Nephron (organoid): ENCODE measurements around the gene CD2.

ENCODE experiments used
- H3K27ac Mint-ChIP-seq, 3 experiments: 2 replicates each; pipeline ENCODE4 v1.8.0; 2020; ENCODE audit warnings: mixed read lengths in 3 of 3, mild to moderate bottlenecking in 2 of 3, moderate library complexity in 1 of 3
- H3K27me3 Mint-ChIP-seq: 2 replicates; pipeline ENCODE4 v1.8.0; 2021; ENCODE audit warnings: low read depth, mild to moderate bottlenecking, moderate library complexity, mixed read lengths
- H3K36me3 Mint-ChIP-seq: 2 replicates; pipeline ENCODE4 v1.8.0; 2020; ENCODE audit warnings: low read depth, mixed read lengths
- H3K4me1 Mint-ChIP-seq: 2 replicates; pipeline ENCODE4 v1.8.0; 2020; ENCODE audit warnings: mixed read lengths
- H3K4me3 Mint-ChIP-seq, 3 experiments: 2 replicates each; pipeline ENCODE4 v1.8.0; 2020; ENCODE audit warnings: mild to moderate bottlenecking in 3 of 3, mixed read lengths in 3 of 3, moderate library complexity in 2 of 3
- H3K9me3 Mint-ChIP-seq: 2 replicates; pipeline ENCODE4 v1.8.0; 2020; ENCODE audit warnings: mixed read lengths
- TF ChIP-seq, protein P1 (sequence below), 3 experiments: fragments of 200-600 bp; sonication (generic); IDR thresholded peaks; one replicate each; pipeline ENCODE4 v1.5.0; 2021; ENCODE audit warnings: antibody characterized with exemption in 3 of 3; ENCODE audit not compliant: unreplicated experiment in 3 of 3

The CD2 gene

DNA sequence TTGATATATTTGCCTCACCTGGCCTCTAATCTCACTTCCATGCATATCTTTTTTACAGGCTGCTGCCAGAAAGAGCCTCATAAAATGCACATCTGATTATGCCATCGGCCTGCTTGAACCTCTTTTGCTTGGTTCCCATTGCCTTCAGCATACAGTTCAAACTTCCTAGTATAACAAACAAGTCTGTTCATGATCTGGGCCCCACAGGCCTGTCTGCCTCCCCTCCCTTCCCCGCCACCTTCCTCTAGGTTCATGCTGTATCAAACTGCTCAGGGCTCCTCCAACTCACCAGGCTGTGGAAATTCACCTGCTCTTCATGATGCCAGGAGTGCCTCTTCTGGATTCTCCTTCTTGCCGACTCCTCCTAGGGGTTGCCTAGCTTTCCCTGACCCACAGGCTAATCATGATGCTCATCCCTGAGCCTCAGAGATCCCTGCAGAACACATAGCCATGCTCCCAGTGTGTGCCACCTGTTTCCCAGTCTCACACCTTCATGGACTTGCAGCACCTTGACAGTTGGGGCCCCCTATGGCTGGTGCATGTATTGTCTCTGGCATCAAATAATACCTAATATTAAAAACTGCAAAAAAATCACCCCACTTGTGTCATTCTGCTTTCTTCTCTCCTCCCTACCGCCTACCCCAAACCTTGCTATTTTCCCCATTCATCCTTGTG lies 33.7 kb upstream of the CD2 start:
- no peaks in the 10 kb centered on the region for H3K4me1 Mint-ChIP-seq
- TF ChIP-seq, protein P1, sequence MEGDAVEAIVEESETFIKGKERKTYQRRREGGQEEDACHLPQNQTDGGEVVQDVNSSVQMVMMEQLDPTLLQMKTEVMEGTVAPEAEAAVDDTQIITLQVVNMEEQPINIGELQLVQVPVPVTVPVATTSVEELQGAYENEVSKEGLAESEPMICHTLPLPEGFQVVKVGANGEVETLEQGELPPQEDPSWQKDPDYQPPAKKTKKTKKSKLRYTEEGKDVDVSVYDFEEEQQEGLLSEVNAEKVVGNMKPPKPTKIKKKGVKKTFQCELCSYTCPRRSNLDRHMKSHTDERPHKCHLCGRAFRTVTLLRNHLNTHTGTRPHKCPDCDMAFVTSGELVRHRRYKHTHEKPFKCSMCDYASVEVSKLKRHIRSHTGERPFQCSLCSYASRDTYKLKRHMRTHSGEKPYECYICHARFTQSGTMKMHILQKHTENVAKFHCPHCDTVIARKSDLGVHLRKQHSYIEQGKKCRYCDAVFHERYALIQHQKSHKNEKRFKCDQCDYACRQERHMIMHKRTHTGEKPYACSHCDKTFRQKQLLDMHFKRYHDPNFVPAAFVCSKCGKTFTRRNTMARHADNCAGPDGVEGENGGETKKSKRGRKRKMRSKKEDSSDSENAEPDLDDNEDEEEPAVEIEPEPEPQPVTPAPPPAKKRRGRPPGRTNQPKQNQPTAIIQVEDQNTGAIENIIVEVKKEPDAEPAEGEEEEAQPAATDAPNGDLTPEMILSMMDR (IDR thresholded peaks at IDR 0.05; ENCODE audit: unreplicated experiment in 3 of 3) = no peak
- no peak overlapping the region for H3K27ac Mint-ChIP-seq
- H3K4me3 Mint-ChIP-seq = no peak overlapping the region
- no peaks in the 10 kb centered on the region for H3K27me3 Mint-ChIP-seq
- peaks cover 22% of the 10 kb centered on the region for H3K9me3 Mint-ChIP-seq
- H3K36me3 Mint-ChIP-seq = peaks cover 4% of the 10 kb centered on the region

GRCh38 chr1:116721039-116721405 lies 33.2 kb upstream of the CD2 start:
- TF ChIP-seq, protein P1 (IDR thresholded peaks at IDR 0.05; ENCODE audit: unreplicated experiment in 3 of 3) = no peak
- Mint-ChIP-seq H3K36me3 (peaks cover 4% of the 10 kb centered on the region), H3K27me3 (no peaks in the 10 kb centered on the region), H3K27ac (no peak overlapping the region), H3K4me3 (no peak overlapping the region), H3K4me1 (no peaks in the 10 kb centered on the region), H3K9me3 (peaks cover 21% of the 10 kb centered on the region)

- Mint-ChIP-seq H3K9me3 (peaks cover 20% of the 10 kb centered on the region), H3K27ac (no peak overlapping the region), H3K36me3 (peaks cover 4% of the 10 kb centered on the region), H3K27me3 (no peaks in the 10 kb centered on the region), H3K4me1 (no peaks in the 10 kb centered on the region), H3K4me3 (no peak overlapping the region)
- TF ChIP-seq, protein P1 (IDR thresholded peaks at IDR 0.05; ENCODE audit: unreplicated experiment in 3 of 3) = no peak
Measured at GRCh38 chr1:116721451-116722007, 32.7 kb upstream of the CD2 start.

GRCh38 chr1:116722016-116722838 lies 32.0 kb upstream of the CD2 start:
- no peak overlapping the region for H3K27ac Mint-ChIP-seq
- H3K9me3 Mint-ChIP-seq = peaks cover 16% of the 10 kb centered on the region
- no peaks in the 10 kb centered on the region for H3K4me1 Mint-ChIP-seq
- TF ChIP-seq, protein P1 (IDR thresholded peaks at IDR 0.05; ENCODE audit: unreplicated experiment in 3 of 3) = no peak
- peaks cover 4% of the 10 kb centered on the region for H3K36me3 Mint-ChIP-seq
- no peaks in the 10 kb centered on the region for H3K27me3 Mint-ChIP-seq
- H3K4me3 Mint-ChIP-seq = no peak overlapping the region

DNA sequence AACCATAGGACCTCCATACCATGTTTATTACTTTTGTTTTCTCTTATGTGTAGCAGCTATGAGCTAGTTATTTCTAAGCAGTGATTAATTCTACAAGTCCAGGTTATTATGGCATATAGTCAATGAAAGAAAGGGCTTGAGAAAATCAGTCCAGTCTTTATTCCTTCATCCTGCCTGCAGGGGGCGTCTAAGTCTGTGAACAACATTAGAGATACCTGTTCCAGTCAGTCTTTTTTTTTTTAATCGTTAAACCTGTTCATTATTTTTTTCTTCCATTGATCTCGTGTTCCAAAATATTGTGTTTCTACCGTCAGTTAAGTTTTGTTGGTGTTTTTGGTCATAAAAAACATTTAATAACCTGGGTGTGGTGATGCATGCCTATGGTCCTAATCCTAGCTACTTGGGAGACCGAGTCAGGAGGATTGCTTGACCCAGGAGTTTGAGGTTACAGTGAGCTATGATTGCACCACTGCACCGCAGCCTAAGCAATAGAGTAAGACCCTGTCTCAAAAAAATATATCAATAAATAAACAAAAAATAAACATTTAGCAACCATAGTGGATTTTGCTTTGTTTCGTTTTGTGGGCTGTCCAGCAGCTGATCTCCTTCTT lies 29.4 kb upstream of the CD2 start:
- H3K4me3 Mint-ChIP-seq = no peak overlapping the region
- H3K27ac Mint-ChIP-seq = no peak overlapping the region
- TF ChIP-seq, protein P1 (IDR thresholded peaks at IDR 0.05; ENCODE audit: unreplicated experiment in 3 of 3) = peak; percentile 67 to 75 (median 72)
- H3K9me3 Mint-ChIP-seq = peaks cover 7% of the 10 kb centered on the region
- H3K36me3 Mint-ChIP-seq = peaks cover 1% of the 10 kb centered on the region
- H3K27me3 Mint-ChIP-seq = peaks cover 5% of the 10 kb centered on the region
- H3K4me1 Mint-ChIP-seq = no peaks in the 10 kb centered on the region
